VCaP (cell line): ENCODE measurements around the gene LRRC45.

Source experiments
- H3K27ac ChIP-seq: fragments of 450-650 bp; 2 replicates; pipeline ENCODE4 v1.5.1; 2017
- TF ChIP-seq, protein P1 (sequence below): fragments of 450-650 bp; conservative IDR thresholded peaks from 2 replicates; pipeline ENCODE4 v1.5.1; 2017; ENCODE audit warnings: mild to moderate bottlenecking, moderate library complexity

Gene LRRC45

GRCh38 chr17:81996232-81996756 lies 26.8 kb upstream of the LRRC45 start:
- no peak overlapping the region for H3K27ac ChIP-seq
- TF ChIP-seq, protein P1, sequence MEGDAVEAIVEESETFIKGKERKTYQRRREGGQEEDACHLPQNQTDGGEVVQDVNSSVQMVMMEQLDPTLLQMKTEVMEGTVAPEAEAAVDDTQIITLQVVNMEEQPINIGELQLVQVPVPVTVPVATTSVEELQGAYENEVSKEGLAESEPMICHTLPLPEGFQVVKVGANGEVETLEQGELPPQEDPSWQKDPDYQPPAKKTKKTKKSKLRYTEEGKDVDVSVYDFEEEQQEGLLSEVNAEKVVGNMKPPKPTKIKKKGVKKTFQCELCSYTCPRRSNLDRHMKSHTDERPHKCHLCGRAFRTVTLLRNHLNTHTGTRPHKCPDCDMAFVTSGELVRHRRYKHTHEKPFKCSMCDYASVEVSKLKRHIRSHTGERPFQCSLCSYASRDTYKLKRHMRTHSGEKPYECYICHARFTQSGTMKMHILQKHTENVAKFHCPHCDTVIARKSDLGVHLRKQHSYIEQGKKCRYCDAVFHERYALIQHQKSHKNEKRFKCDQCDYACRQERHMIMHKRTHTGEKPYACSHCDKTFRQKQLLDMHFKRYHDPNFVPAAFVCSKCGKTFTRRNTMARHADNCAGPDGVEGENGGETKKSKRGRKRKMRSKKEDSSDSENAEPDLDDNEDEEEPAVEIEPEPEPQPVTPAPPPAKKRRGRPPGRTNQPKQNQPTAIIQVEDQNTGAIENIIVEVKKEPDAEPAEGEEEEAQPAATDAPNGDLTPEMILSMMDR = no peak

GRCh38 chr17:81996757-81997441 lies 26.2 kb upstream of the LRRC45 start:
- H3K27ac ChIP-seq = no peak overlapping the region
- TF ChIP-seq, protein P1 = no peak

DNA sequence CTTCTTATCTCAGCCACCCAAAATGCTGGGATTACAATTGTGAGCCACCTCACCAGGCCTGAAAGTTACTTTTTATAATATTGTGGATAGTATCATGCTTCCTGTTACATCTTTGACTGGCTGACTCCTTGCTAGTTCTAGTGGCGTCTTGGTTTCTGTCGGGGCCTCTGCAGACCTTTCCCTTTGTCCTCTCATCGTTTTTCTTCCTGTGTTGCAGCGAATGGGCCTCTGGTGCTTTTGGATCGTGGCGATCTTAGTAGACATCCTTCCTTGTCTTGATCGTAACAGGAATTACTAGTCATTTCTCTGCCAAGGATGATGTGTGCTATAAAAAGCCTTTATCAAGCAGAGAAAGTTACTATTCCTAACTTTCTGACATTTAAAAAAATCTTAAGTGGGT lies 24.9 kb upstream of the LRRC45 start:
- H3K27ac ChIP-seq = no peak overlapping the region

GRCh38 chr17:81998691-81999438 lies 24.2 kb upstream of the LRRC45 start:
- no peak overlapping the region for H3K27ac ChIP-seq
- TF ChIP-seq, protein P1 = no peak

More for the DNA sequence above, 24.9 kb upstream of the LRRC45 start:
- TF ChIP-seq, protein P1 = no peak

DNA sequence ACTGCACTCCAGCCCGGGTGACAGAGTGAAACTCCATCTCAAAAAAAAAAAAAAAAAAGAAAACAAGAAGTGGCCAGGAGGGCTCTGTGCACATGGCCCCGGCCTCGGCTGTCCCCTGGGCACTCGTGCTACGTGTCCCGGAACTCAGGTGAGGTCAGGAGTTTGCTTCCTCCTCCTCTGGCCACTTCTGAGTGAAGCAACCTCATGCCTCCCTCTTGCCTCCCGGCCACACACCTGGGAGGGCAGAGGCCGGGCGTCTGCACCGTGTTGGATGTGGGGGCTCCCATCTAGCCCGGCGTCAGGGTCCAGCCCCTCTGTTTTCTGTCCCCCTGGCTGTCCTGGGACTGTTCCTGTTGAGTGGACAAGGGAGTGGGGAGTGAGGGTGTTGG lies 23.5 kb upstream of the LRRC45 start:
- TF ChIP-seq, protein P1 = no peak
- no peak overlapping the region for H3K27ac ChIP-seq

DNA sequence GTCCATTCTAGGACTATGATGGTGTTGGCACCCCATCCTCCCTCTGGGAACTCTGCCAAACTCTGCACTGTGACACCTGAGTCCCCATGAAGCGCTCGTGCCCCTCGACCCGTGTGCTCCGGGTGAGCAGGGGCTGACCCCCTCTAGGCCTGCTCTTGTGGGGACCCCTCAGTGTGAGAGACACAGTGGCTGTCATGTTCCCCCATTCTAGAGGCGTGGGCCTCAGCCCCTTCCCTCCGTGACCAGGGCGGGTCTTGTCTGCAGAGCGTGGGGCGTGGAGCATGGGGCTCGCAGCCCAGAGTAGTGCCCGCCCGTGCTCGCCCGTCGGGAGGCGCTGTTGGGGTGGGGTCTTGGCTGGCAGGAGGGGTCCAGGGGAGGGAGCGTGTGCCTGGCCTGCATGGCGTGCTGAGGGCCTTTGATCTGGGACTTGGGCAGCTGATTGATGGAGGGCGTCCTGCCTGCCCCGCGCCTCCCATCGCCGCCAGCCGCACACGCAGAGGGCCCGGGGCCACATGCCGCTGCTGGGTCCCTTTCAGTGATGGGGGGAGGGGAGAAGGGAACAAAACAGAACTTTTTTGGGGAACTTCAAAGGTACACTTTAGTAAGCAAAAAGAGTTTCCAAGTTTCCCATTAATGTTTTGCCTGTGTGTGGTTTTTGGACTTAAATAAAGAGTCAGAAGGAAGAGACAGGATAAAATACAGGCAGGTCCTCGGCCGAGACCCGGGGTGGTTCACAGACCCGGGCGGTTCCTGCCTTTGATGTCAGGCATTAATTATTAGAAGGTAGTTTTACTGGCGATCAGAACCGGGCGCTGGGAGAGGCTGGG lies 22.9 kb upstream of the LRRC45 start:
- H3K27ac ChIP-seq = no peak overlapping the region
- TF ChIP-seq, protein P1 = no peak
